ENCODE results near the gene TTC21A.

- TF ChIP-seq, protein P1, sequence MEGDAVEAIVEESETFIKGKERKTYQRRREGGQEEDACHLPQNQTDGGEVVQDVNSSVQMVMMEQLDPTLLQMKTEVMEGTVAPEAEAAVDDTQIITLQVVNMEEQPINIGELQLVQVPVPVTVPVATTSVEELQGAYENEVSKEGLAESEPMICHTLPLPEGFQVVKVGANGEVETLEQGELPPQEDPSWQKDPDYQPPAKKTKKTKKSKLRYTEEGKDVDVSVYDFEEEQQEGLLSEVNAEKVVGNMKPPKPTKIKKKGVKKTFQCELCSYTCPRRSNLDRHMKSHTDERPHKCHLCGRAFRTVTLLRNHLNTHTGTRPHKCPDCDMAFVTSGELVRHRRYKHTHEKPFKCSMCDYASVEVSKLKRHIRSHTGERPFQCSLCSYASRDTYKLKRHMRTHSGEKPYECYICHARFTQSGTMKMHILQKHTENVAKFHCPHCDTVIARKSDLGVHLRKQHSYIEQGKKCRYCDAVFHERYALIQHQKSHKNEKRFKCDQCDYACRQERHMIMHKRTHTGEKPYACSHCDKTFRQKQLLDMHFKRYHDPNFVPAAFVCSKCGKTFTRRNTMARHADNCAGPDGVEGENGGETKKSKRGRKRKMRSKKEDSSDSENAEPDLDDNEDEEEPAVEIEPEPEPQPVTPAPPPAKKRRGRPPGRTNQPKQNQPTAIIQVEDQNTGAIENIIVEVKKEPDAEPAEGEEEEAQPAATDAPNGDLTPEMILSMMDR (IDR thresholded peaks at IDR 0.05; ENCODE audit: low read length): no peak
- TF ChIP-seq EZH2 (optimal IDR thresholded peaks at IDR 0.05; ENCODE audit: low read depth, low read length): no peak
Measured at GRCh38 chr3:39146611-39147591, 39.4 kb downstream of the TTC21A start.
